Transverse colon (tissue), 4 donors: Measurements from ENCODE around the gene DUSP9.

Experiments used
- EP300 ChIP-seq: sonication (generic); formaldehyde crosslinking; IDR thresholded peaks from one replicate; pipeline ENCODE4 v1.6.1; 2017; ENCODE audit warnings: antibody characterized with exemption, low read depth
- POLR2A ChIP-seq: fragments of 450-650 bp; IDR thresholded peaks from one replicate; pipeline ENCODE4 v1.6.1; 2016; ENCODE audit warnings: antibody characterized with exemption, mild to moderate bottlenecking, moderate library complexity
- POLR2AphosphoS5 ChIP-seq, 3 donors: sonication (generic); formaldehyde crosslinking; IDR thresholded peaks; one replicate each; pipeline ENCODE4 v1.6.1; 2016; ENCODE audit warnings: antibody characterized with exemption in 3 of 3
- TF ChIP-seq, protein P1 (sequence below), 5 experiments: fragments of 200-600 bp in 3 of 5; fragments of 450-650 bp in 2 of 5; sonication (generic) in 3 of 5; IDR thresholded peaks; 1 replicate in 2 of 5; 2 replicates in 3 of 5; pipeline ENCODE4 v1.5.1; 2016 to 2017; ENCODE audit warnings: antibody characterized with exemption in 5 of 5, inconsistent platforms in 3 of 5, mild to moderate bottlenecking in 2 of 5, moderate library complexity in 1 of 5

DNA sequence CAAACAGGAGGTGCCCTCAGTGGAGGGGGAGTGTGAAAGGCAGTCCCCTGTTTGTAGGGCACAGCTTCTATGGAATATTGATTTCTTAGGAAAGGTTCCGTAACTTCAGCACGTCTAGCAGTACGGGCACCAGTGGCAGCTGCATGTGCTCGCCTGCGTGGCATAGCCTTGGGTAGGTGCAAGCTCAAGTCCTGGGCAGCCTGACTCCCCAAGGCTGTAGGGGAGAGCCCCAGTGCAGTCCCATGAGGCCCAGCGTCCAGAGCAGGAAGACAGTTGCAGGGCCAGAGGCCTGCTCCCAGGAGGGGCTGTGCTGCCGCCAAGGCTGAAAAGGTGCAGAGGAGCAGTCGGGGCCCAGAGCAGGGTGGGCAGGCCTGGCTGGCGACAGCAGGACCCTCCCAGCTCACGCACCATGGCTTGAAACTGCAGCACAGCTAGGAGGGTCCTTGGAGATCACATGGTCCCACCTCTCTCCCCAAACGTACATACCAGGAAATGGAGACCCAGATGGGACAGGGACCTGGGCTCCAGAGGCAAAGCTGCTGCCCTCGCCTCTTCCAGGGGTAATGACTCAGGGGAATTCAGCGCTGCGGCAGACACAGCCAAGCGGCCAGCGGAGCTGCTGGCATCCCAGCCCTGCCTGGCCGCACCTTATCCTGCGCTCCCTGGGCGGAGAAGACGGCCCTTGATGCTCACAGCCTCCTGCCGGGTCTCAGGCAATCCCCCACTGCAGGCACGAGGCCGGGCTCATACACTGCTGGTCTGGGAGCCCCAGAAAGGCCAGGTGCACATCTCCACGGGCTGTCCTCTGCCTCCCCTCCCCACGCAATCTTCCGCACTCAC, 6.0 kb upstream of the DUSP9 start:
- TF ChIP-seq, protein P1, sequence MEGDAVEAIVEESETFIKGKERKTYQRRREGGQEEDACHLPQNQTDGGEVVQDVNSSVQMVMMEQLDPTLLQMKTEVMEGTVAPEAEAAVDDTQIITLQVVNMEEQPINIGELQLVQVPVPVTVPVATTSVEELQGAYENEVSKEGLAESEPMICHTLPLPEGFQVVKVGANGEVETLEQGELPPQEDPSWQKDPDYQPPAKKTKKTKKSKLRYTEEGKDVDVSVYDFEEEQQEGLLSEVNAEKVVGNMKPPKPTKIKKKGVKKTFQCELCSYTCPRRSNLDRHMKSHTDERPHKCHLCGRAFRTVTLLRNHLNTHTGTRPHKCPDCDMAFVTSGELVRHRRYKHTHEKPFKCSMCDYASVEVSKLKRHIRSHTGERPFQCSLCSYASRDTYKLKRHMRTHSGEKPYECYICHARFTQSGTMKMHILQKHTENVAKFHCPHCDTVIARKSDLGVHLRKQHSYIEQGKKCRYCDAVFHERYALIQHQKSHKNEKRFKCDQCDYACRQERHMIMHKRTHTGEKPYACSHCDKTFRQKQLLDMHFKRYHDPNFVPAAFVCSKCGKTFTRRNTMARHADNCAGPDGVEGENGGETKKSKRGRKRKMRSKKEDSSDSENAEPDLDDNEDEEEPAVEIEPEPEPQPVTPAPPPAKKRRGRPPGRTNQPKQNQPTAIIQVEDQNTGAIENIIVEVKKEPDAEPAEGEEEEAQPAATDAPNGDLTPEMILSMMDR (IDR thresholded peaks at IDR 0.05), result no peak
- TF ChIP-seq POLR2A (no peak), POLR2AphosphoS5 (IDR thresholded peaks at IDR 0.05) (no peak), EP300 (no peak)
